Nephron progenitor cell (in vitro differentiated cells): ENCODE measurements around the gene SRPRB.

Source experiments
- DNase-seq: peaks from one replicate; pipeline ENCODE4 v3.0.0; 2021
- H3K27ac Mint-ChIP-seq: 2 replicates; pipeline ENCODE4 v1.8.0; 2021; ENCODE audit warnings: mild to moderate bottlenecking, moderate library complexity, mixed read lengths
- H3K27me3 Mint-ChIP-seq: 2 replicates; pipeline ENCODE4 v1.8.0; 2021; ENCODE audit warnings: mild to moderate bottlenecking, low read depth, mixed read lengths; ENCODE audit not compliant: poor library complexity
- H3K36me3 Mint-ChIP-seq: 2 replicates; pipeline ENCODE4 v1.8.0; 2021; ENCODE audit warnings: low read depth, mixed read lengths
- H3K4me1 Mint-ChIP-seq: 2 replicates; pipeline ENCODE4 v1.8.0; 2021; ENCODE audit warnings: mixed read lengths
- H3K4me3 Mint-ChIP-seq: 2 replicates; pipeline ENCODE4 v1.8.0; 2021; ENCODE audit warnings: mild to moderate bottlenecking, moderate library complexity, mixed read lengths
- H3K9me3 Mint-ChIP-seq: 2 replicates; pipeline ENCODE4 v1.8.0; 2021; ENCODE audit warnings: mild to moderate bottlenecking, moderate library complexity, mixed read lengths
- TF ChIP-seq, protein P1 (sequence below): fragments of 200-600 bp; sonication (generic); IDR thresholded peaks from 2 replicates; pipeline ENCODE4 v1.5.0; 2021; ENCODE audit warnings: antibody characterized with exemption

The SRPRB gene

GRCh38 chr3:133865136-133865855 is 59.7 kb downstream of the SRPRB start:
- Mint-ChIP-seq H3K4me3 (no peak overlapping the region), H3K27me3 (peaks cover 6% of the 10 kb centered on the region), H3K36me3 (no peaks in the 10 kb centered on the region), H3K4me1 (peaks cover 13% of the 10 kb centered on the region), H3K9me3 (no peaks in the 10 kb centered on the region), H3K27ac (no peak overlapping the region)
- TF ChIP-seq, protein P1, sequence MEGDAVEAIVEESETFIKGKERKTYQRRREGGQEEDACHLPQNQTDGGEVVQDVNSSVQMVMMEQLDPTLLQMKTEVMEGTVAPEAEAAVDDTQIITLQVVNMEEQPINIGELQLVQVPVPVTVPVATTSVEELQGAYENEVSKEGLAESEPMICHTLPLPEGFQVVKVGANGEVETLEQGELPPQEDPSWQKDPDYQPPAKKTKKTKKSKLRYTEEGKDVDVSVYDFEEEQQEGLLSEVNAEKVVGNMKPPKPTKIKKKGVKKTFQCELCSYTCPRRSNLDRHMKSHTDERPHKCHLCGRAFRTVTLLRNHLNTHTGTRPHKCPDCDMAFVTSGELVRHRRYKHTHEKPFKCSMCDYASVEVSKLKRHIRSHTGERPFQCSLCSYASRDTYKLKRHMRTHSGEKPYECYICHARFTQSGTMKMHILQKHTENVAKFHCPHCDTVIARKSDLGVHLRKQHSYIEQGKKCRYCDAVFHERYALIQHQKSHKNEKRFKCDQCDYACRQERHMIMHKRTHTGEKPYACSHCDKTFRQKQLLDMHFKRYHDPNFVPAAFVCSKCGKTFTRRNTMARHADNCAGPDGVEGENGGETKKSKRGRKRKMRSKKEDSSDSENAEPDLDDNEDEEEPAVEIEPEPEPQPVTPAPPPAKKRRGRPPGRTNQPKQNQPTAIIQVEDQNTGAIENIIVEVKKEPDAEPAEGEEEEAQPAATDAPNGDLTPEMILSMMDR = no peak
- DNase-seq = no peak

GRCh38 chr3:133866141-133866540 is 60.5 kb downstream of the SRPRB start:
- TF ChIP-seq, protein P1 = no peak
- no peaks in the 10 kb centered on the region for H3K36me3 Mint-ChIP-seq
- H3K9me3 Mint-ChIP-seq = no peaks in the 10 kb centered on the region
- H3K27me3 Mint-ChIP-seq = peaks cover 9% of the 10 kb centered on the region
- H3K4me1 Mint-ChIP-seq = peaks cover 13% of the 10 kb centered on the region
- DNase-seq = no peak
- no peak overlapping the region for H3K4me3 Mint-ChIP-seq
- H3K27ac Mint-ChIP-seq = no peak overlapping the region

- TF ChIP-seq, protein P1 = no peak
- no peaks in the 10 kb centered on the region for H3K36me3 Mint-ChIP-seq
- peaks cover 13% of the 10 kb centered on the region for H3K4me1 Mint-ChIP-seq
- peak overlapping the region; percentile 18 for H3K27ac Mint-ChIP-seq
- H3K9me3 Mint-ChIP-seq = no peaks in the 10 kb centered on the region
- H3K4me3 Mint-ChIP-seq = no peak overlapping the region
- DNase-seq = no peak
- peaks cover 10% of the 10 kb centered on the region for H3K27me3 Mint-ChIP-seq
Observed at GRCh38 chr3:133868186-133868585, 62.6 kb downstream of the SRPRB start.

- no peak for DNase-seq
- Mint-ChIP-seq H3K36me3 (no peaks in the 10 kb centered on the region), H3K9me3 (no peaks in the 10 kb centered on the region), H3K4me3 (no peak overlapping the region), H3K27ac (no peak overlapping the region), H3K27me3 (peaks cover 13% of the 10 kb centered on the region), H3K4me1 (peaks cover 13% of the 10 kb centered on the region)
- TF ChIP-seq, protein P1 = no peak
Observed at GRCh38 chr3:133868758-133869475, 63.3 kb downstream of the SRPRB start.

DNA sequence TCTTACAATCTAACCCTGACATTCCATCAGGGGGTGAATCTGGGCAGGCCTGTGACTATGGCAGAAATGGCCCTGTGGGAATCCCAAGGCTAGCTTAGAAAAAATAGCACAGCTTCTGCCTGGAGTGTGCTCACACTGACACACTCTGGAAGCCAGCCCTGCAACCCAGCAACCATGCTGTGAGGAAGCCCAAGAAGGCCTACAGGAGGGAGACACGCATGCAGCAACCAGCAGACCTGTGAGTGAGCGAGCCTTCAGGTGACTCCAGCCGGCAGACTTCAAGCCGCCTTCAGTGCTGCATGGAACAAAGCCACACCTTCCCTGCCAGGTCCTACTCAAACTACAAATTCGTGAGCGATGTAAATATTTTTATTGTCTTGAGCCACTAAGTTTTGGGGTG is 64.0 kb downstream of the SRPRB start:
- Mint-ChIP-seq H3K4me1 (peaks cover 9% of the 10 kb centered on the region), H3K27ac (no peak overlapping the region)

More for the DNA sequence above, 64.0 kb downstream of the SRPRB start:
- H3K27me3 Mint-ChIP-seq = peaks cover 17% of the 10 kb centered on the region
- H3K9me3 Mint-ChIP-seq = no peaks in the 10 kb centered on the region
- no peak for DNase-seq
- no peak overlapping the region for H3K4me3 Mint-ChIP-seq
- TF ChIP-seq, protein P1 = no peak
- H3K36me3 Mint-ChIP-seq = no peaks in the 10 kb centered on the region
